ENCODE measurements around the gene MAPK8.

The MAPK8 gene

GRCh38 chr10:48484911-48485310 is 178.4 kb downstream of the MAPK8 start:
- ChIA-PET CTCF (no interaction called here), POLR2A (no interaction called here)
- TF ChIP-seq FOXK2 (IDR thresholded peaks at IDR 0.05) (no peak), ZNF384 (IDR thresholded peaks at IDR 0.05) (no peak), L3MBTL2 (conservative IDR thresholded peaks at IDR 0.05) (no peak), SP1 (IDR thresholded peaks at IDR 0.05) (no peak), FOXM1 (IDR thresholded peaks at IDR 0.05; ENCODE audit: borderline replicate concordance) (no peak), BHLHE40 (IDR thresholded peaks at IDR 0.05; ENCODE audit: borderline replicate concordance) (no peak), ELF4 (IDR thresholded peaks at IDR 0.05) (no peak), LEF1 (IDR thresholded peaks at IDR 0.05; ENCODE audit: borderline replicate concordance) (no peak), ARNT (IDR thresholded peaks at IDR 0.05) (no peak), FOXA1 (IDR thresholded peaks at IDR 0.05) (no peak), NFRKB (IDR thresholded peaks at IDR 0.05) (no peak), CTBP1 (IDR thresholded peaks at IDR 0.05; ENCODE audit: borderline replicate concordance) (no peak), HDGF (IDR thresholded peaks at IDR 0.05; ENCODE audit: borderline replicate concordance) (no peak), SUZ12 (IDR thresholded peaks at IDR 0.05) (no peak), PKNOX1 (IDR thresholded peaks at IDR 0.05) (no peak), TARDBP (IDR thresholded peaks at IDR 0.05) (no peak)
- no peak for DNase-seq (ENCODE audit: extremely low spot score)

- no peak for DNase-seq (ENCODE audit: extremely low spot score)
- ChIA-PET CTCF (no interaction called here), POLR2A (no interaction called here)
- no peak for TF ChIP-seq TARDBP (IDR thresholded peaks at IDR 0.05)
- no peak for TF ChIP-seq SUZ12 (IDR thresholded peaks at IDR 0.05)
Measured at GRCh38 chr10:48485711-48486110, 179.2 kb downstream of the MAPK8 start.

- ChIA-PET CTCF (interaction anchor here (1.0 kb wide), 1 partner anchor 123 kb away, joined by 3 read pairs; no protein-coding TSS in a partner anchor), POLR2A (no interaction called here)
- DNase-seq (ENCODE audit: extremely low spot score) = no peak
- no peak for TF ChIP-seq NFRKB (IDR thresholded peaks at IDR 0.05)
- TF ChIP-seq FOXM1 (IDR thresholded peaks at IDR 0.05; ENCODE audit: borderline replicate concordance) = no peak
- no peak for TF ChIP-seq FOXA1 (IDR thresholded peaks at IDR 0.05)
- TF ChIP-seq SP1 (IDR thresholded peaks at IDR 0.05) = no peak
- TF ChIP-seq ZNF384 (IDR thresholded peaks at IDR 0.05) = no peak
- TF ChIP-seq LEF1 (IDR thresholded peaks at IDR 0.05; ENCODE audit: borderline replicate concordance) = no peak
- no peak for TF ChIP-seq CTBP1 (IDR thresholded peaks at IDR 0.05; ENCODE audit: borderline replicate concordance)
- TF ChIP-seq ELF4 (IDR thresholded peaks at IDR 0.05) = no peak
- no peak for TF ChIP-seq TARDBP (IDR thresholded peaks at IDR 0.05)
- no peak for TF ChIP-seq HDGF (IDR thresholded peaks at IDR 0.05; ENCODE audit: borderline replicate concordance)
- no peak for TF ChIP-seq SUZ12 (IDR thresholded peaks at IDR 0.05)
- TF ChIP-seq PKNOX1 (IDR thresholded peaks at IDR 0.05) = no peak
- no peak for TF ChIP-seq L3MBTL2 (conservative IDR thresholded peaks at IDR 0.05)
- no peak for TF ChIP-seq FOXK2 (IDR thresholded peaks at IDR 0.05)
- no peak for TF ChIP-seq ARNT (IDR thresholded peaks at IDR 0.05)
Measured at GRCh38 chr10:48487244-48487643, 180.8 kb downstream of the MAPK8 start.
